Measurements from ENCODE around the gene DDX39A.
A peak's percentile ranks its signal among the peaks of the same experiment; 100 is the strongest.

Gene DDX39A

DNA sequence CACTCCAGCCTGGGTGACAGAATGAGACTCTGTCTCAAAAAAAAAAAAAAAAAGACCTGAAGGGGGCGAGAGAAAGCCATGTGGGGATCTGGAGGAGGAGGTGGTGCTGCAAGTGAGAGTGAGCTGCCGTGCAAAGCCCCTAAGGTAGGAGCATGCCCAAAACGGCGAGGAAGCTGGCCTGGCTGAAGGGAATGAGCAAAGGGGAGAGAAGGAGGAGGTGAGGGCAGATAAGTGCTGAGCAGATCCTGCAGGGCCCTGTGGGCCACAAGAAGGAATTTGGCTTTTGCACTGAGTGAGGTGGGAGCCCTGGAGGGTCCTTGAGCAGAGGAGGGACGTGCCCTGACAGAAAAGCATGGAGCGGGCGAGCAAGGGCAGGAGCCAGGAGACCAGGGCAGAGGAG is 57.3 kb downstream of the DDX39A start:
- peak; percentile 13 for DNase-seq

All from NCI-H2171 treated with DMSO at 0.1 percent for 48 hours (cell line).